ENCODE results near the gene SLC22A17.
"Not testable (repeated sequence)": the region's sequence is repeated elsewhere in the genome, so short reads cannot be mapped to it uniquely, and the experiment has no call there.

Gene SLC22A17

DNA sequence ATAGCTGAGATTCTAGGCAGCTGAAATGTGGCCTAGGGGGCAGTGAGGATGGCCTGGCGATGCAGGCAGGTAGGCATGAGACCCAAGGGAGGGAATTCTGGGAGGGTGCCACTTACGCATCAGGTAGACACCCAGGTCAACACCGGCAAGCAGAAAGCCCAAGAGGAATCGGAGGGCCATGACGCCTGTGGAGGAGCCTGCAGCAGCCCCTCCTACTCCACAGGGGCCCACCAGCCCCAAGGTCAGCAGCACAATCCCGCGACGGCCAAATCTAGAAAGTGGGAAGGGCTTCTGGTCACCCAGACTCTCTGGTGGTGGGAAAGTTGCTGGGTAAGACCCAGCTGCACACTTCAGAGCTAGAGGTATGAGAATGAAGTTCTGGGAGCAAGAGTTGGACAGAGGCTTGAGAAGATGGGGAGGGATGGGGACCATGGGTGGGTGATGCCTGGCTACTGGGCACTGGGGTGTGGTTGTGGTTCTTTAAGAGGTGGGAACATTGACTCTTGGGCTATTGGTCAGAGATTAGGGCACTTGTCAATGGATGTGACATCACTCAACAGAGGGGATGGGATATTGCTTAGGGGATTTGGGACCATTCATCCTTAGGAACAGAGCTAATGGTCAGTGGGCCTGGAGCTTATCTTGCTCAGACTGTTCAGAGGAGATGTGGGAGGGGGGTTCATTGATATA lies 3.4 kb downstream of the SLC22A17 start:
- ATAC-seq (replicated peaks), result no peak
- Mint-ChIP-seq H3K4me3 (no peak overlapping the region), H3K4me1 (no peaks in the 10 kb centered on the region), H3K9me3 (peaks cover 0 to 3% of the 10 kb centered on the region in 2 donors), H3K27me3 (peaks cover 62 to 75% of the 10 kb centered on the region in 2 donors), H3K27ac (no peak overlapping the region), H3K36me3 (no peaks in the 10 kb centered on the region)
- no peak for DNase-seq

GRCh38 chr14:23348297-23348655 lies 4.4 kb downstream of the SLC22A17 start:
- ATAC-seq (replicated peaks), result no peak
- Mint-ChIP-seq H3K4me1 (no peaks in the 10 kb centered on the region), H3K36me3 (no peaks in the 10 kb centered on the region), H3K27ac (no peak overlapping the region), H3K27me3 (peaks cover 52 to 65% of the 10 kb centered on the region in 2 donors), H3K4me3 (no peak overlapping the region), H3K9me3 (peaks cover 0 to 3% of the 10 kb centered on the region in 2 donors)
- no peak for DNase-seq

DNA sequence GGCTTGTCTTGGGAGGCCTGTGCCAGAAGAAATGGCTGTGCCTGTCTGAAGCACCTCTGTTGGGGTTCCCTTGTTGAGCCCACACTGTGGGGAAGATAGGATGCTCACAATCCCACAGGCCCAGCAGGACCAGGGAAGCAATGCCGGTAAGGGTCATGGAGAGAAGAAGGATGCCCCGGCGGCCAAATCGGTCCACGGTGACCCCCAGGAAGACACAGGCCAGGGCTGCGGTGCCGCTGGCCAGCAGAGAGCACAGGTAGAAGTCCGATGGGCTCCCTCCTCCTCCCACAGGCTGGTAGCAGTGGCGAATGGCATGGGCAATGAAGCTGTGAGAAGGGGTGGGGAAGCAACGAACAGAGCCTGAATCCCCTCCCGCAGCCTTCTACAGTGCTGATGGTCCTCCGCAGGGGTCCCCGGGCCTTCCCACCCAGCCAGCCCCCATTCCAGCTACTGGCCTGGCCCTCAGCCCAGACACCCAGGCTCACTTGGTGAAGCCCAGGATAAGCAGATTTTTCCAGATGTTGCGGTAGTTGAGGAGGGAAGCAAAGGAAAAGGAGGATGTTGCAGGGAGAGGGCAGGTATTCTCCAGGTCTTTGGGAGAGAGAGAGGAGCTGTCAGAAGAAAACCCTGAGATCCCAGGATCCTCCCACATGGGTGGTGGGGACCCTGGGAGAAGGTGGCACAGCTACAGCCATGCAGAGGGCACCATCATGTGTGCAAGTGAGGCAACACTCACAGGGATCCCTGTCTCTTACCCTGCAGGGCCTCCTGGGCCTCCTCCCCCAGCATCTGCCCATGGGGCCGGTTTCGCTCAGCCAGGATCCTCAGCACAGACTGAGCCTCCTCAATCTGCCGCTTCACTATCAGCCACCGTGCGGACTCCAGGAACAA lies 5.0 kb downstream of the SLC22A17 start:
- no peak for DNase-seq
- H3K27me3 Mint-ChIP-seq, result peaks cover 46 to 58% of the 10 kb centered on the region in 2 donors
- peaks cover 0 to 3% of the 10 kb centered on the region in 2 donors for H3K9me3 Mint-ChIP-seq
- H3K27ac Mint-ChIP-seq, result no peak overlapping the region
- H3K36me3 Mint-ChIP-seq, result no peaks in the 10 kb centered on the region
- no peaks in the 10 kb centered on the region for H3K4me1 Mint-ChIP-seq
- ATAC-seq (replicated peaks), result no peak
- H3K4me3 Mint-ChIP-seq, result no peak overlapping the region

DNA sequence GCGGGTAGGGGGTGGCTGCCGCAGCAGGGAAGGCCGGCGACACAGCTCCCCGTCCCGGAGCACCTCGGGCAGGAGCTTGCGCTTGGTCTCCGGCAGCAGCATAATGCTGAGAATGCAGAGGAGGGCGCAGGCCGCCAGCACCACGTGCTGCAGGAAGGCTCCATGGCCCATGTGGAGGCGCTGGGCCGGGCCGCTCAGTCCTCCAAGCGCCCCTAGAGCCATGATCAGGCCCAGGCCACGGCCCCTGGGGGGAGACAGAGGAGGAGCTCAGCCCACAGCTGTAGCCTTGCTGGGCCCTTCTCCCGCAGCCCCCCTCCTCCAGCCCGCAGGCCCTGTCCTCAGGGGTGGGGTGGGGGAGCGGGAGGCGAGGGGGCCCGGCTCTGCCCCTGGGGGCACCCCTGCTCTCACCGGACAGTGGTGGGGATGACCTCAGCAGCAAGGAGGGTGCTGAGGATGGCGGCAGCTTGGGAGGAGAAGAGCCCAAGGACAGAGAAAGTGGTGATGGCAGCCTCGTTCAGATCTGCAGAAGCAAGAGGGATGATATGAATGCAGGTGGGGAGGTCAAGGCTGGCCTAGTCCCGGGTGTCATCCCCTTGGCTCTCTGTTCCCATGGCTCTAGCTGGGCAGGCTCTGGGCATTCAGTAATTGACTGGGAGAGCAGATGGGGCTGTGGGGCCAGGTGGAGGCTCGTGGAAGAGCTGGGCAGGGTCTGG lies 5.8 kb downstream of the SLC22A17 start:
- DNase-seq (no peak), ATAC-seq (replicated peaks) (no peak)
- Mint-ChIP-seq H3K9me3 (peaks cover 0 to 3% of the 10 kb centered on the region in 2 donors), H3K27me3 (peaks cover 50 to 55% of the 10 kb centered on the region in 2 donors), H3K27ac (no peak overlapping the region), H3K4me3 (no peak overlapping the region), H3K4me1 (no peaks in the 10 kb centered on the region), H3K36me3 (no peaks in the 10 kb centered on the region)

DNA sequence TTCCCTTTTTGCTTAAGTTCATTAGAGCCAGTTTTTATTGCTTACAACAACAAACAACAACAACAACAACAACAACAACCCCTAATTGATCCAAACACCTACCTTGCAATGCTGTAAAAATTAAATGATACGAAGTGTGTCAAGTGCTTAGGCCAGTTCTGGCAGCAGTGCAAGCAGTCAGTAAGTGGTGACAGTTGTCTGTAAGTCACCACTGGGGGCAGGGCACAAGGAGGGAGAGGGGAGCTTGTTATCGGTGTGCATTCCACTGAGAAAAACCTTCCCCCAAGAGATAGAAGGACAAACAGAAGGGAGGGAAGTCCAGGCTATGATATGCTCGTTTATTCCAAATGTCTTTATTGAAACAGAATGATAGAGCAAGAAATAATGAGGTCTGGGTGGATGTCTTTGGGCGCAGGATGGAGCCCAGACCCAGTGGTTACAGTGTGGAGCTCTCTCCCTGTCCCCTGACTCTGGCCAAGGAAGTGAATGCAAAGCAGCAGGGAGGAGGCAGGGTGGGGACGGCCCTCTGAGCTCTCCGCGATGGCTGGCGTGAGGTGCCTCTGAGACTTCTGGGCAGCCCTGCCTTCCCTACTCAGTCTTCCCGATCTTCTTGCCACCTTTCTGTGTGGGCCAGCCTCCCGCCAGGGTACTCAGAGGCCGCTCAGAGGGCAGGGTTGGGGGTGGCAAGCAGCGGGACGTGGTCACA lies 6.5 kb downstream of the SLC22A17 start:
- H3K4me1 Mint-ChIP-seq, result no peaks in the 10 kb centered on the region
- no peaks in the 10 kb centered on the region for H3K36me3 Mint-ChIP-seq
- H3K4me3 Mint-ChIP-seq, result no peak overlapping the region
- DNase-seq (no peak), ATAC-seq (replicated peaks) (no peak)
- no peak overlapping the region for H3K27ac Mint-ChIP-seq
- peaks cover 0 to 3% of the 10 kb centered on the region in 2 donors for H3K9me3 Mint-ChIP-seq
- peaks cover 48% of the 10 kb centered on the region in 2 donors for H3K27me3 Mint-ChIP-seq

- Mint-ChIP-seq H3K27ac (no peak overlapping the region), H3K9me3 (peaks cover 0 to 3% of the 10 kb centered on the region in 2 donors), H3K4me3 (no peak overlapping the region), H3K4me1 (no peaks in the 10 kb centered on the region), H3K36me3 (no peaks in the 10 kb centered on the region), H3K27me3 (peaks cover 31 to 34% of the 10 kb centered on the region in 2 donors)
- ATAC-seq (replicated peaks) (no peak), DNase-seq (no peak)
Measured at GRCh38 chr14:23344481-23344880, 8.2 kb downstream of the SLC22A17 start.

DNA sequence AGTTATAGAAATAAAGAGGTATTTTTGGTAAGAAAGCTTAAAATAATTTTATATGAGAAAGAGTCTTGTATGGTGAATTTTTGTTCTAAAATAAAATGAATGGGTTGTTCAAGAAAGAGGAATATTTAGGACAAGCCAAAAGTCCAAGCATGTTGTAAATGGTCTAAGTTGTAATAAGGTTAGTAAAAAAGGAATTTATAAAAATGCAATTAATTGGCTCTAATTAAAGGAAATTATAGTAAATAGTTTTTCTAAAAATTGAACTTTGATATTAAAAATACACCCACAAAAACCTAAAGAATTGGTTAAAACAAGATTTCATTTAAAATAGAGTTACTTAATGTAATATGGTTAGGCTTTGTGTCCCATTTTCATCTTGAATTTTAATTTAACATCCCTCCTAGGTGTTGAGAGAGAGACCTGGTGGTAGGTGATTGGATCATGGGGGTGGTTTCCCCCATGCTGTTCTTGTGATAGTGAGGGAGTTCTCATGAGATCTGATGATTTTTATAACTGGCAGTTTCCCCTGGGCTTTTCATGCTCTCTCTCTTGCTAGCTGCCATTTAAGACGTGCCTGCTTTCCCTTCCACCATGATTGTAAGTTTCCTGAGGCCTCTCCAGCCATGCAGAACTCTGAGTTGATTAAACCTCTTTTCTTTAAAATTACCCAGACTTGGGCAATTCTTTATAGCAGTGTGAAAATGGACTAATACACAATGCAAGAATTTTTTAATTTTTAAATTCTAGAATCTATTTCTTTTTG lies 13.0 kb downstream of the SLC22A17 start:
- Mint-ChIP-seq H3K4me1 (no peaks in the 10 kb centered on the region), H3K27ac (no peak overlapping the region), H3K36me3 (no peaks in the 10 kb centered on the region), H3K4me3 (no peak overlapping the region), H3K27me3 (peaks cover 34 to 35% of the 10 kb centered on the region in 2 donors), H3K9me3 (peaks cover 0 to 6% of the 10 kb centered on the region in 2 donors)
- ATAC-seq (replicated peaks) (no peak), DNase-seq (no peak)

DNA sequence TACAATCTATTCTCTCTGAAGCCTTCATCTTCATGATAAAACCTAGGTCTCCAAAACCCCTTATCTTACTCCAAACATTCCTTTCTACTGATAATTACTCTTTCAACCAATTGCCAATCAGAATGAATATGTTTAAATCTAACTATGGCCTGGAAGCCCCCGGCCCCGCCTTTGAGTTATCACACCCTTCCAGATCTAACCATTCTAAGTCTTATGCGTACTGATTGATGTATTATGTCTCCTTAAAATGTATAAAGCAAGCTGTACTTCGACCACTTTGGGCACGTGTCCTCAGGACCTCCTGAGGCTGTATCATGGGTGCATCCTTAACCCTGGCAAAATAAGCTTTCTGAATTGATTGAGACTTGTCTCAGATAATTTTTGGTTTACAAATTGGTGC lies 17.1 kb downstream of the SLC22A17 start:
- Mint-ChIP-seq H3K27me3 (peaks cover 28 to 38% of the 10 kb centered on the region in 2 donors), H3K9me3 (peaks cover 0 to 6% of the 10 kb centered on the region in 2 donors), H3K36me3 (no peaks in the 10 kb centered on the region), H3K27ac (no peak overlapping the region), H3K4me3 (no peak overlapping the region), H3K4me1 (no peaks in the 10 kb centered on the region)
- DNase-seq, result no peak
- no peak for ATAC-seq (replicated peaks)

- no peak overlapping the region for H3K4me3 Mint-ChIP-seq
- peaks cover 19 to 29% of the 10 kb centered on the region in 2 donors for H3K36me3 Mint-ChIP-seq
- DNase-seq (peak; percentile 32), ATAC-seq (replicated peaks) (peak; percentile 73 to 83)
- H3K27me3 Mint-ChIP-seq, result no peaks in the 10 kb centered on the region
- H3K9me3 Mint-ChIP-seq, result no peaks in the 10 kb centered on the region
- peaks cover 5 to 27% of the 10 kb centered on the region in 2 donors for H3K4me1 Mint-ChIP-seq
- no peak overlapping the region for H3K27ac Mint-ChIP-seq
Measured at GRCh38 chr14:23327947-23328744, 24.5 kb downstream of the SLC22A17 start.

DNA sequence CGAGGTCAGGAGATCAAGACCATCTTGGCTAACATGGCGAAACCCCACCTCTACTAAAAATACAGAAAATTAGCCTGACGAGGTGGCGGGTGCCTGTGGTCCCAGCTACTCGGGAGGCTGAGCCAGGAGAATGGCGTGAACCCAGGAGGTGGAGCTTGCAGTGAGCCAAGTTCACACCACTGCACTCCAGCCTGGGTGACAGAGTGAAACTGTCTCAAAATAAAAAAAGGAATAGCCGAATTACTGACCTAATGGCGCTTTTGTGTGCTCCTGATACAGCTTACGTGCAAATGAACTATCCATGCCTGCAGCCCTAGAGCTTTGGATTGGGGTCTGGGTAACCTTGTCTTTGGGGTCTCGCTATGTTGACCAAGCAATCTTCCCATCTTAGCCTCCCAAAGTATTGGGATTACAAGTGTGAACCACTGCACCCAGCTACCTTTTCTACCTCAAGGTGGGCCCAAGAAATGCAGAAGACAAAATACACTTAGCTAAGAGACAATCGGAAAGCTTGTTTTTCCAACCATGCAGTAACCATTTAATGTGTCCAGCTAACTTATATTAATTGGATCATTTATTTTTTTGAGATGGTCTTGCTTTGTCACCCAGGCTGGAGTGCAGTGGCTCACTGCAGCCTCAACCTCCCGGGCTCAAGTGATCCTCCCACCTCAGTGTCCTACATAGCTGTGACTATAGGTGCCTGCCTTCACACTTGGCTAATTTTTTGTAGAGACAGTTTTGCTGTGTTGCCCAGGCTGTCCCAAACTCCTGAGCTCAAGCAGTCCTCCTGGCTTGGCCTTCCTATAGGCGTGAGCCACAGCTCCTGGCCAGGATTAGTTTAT lies 26.0 kb downstream of the SLC22A17 start:
- ATAC-seq (replicated peaks) (no peak), DNase-seq (no peak)
- H3K27me3 Mint-ChIP-seq, result no peaks in the 10 kb centered on the region
- H3K9me3 Mint-ChIP-seq, result no peaks in the 10 kb centered on the region
- H3K36me3 Mint-ChIP-seq, result peaks cover 27 to 43% of the 10 kb centered on the region in 2 donors
- peaks cover 14 to 40% of the 10 kb centered on the region in 2 donors for H3K4me1 Mint-ChIP-seq
- no peak overlapping the region for H3K4me3 Mint-ChIP-seq
- H3K27ac Mint-ChIP-seq, result no peak overlapping the region

- Mint-ChIP-seq H3K4me3 (peak overlapping the region in 1 of 2 donors; percentile 11), H3K27ac (peak overlapping the region; percentile 37), H3K4me1 (peaks cover 14 to 41% of the 10 kb centered on the region in 2 donors), H3K36me3 (peaks cover 27 to 43% of the 10 kb centered on the region in 2 donors)
- not testable (repeated sequence) for ATAC-seq (replicated peaks); H3K27me3 Mint-ChIP-seq; H3K9me3 Mint-ChIP-seq; DNase-seq
Measured at GRCh38 chr14:23325746-23326145, 26.9 kb downstream of the SLC22A17 start.

DNA sequence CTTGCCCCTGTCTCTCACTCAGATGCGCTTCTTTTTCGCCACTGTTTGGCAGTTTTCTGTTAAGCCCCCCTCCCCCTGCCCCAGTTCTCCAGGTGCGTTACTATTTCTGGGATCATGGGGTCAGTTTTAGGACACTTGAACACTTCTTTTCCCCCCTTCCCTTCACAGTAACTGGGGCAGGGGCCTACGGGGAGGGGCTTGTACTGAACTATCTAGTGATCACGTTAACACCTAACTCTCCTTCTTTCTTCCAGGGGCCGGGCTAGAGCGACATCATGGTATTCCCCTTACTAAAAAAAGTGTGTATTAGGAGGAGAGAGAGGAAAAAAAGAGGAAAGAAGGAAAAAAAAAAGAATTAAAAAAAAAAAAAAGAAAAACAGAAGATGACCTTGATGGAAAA lies 27.7 kb downstream of the SLC22A17 start:
- Mint-ChIP-seq H3K4me1 (peaks cover 17 to 49% of the 10 kb centered on the region in 2 donors), H3K27ac (peak overlapping the region; percentile 28), H3K36me3 (peaks cover 29 to 47% of the 10 kb centered on the region in 2 donors), H3K4me3 (no peak overlapping the region), H3K9me3 (peaks cover 0 to under 1% of the 10 kb centered on the region in 2 donors), H3K27me3 (no peaks in the 10 kb centered on the region)
- DNase-seq (no peak), ATAC-seq (replicated peaks) (no peak)
